WTC11 (cell line): Measurements from ENCODE around the gene SHANK2. TPM values are rescaled to one million over a fixed set of nuclear protein-coding genes. Genes with fewer than 3 reads are reported as not detected.

Source experiments
- ATAC-seq: fragments of 200-7000 bp; cut with Tn5 transposase; 2 replicates; pipeline ENCODE4 v1.10.0; 2021; ENCODE audit warnings: mild to moderate bottlenecking, moderate library complexity
- CTCF ChIA-PET: fragments of 300-600 bp; sonication (Branson Sonifier 250); formaldehyde crosslinking; loops from one replicate; lab custom pipeline; 2021; ENCODE audit warnings: antibody characterized with exemption; lab: Charles Lee
- POLR2A ChIA-PET: fragments of 350-600 bp; sonication (Branson Sonifier 250); formaldehyde crosslinking; loops from one replicate; lab custom pipeline; 2021; ENCODE audit warnings: antibody characterized with exemption; lab: Charles Lee
- DNase-seq: peaks from one replicate; pipeline ENCODE4 v3.0.0; 2021; ENCODE audit warnings: low spot score
- H3K27ac Mint-ChIP-seq: 2 replicates; pipeline ENCODE4 v1.8.0; 2021; ENCODE audit warnings: mixed read lengths
- H3K27me3 Mint-ChIP-seq: 2 replicates; pipeline ENCODE4 v1.8.0; 2021; ENCODE audit warnings: low read depth, mild to moderate bottlenecking, moderate library complexity, mixed read lengths
- H3K36me3 Mint-ChIP-seq: 2 replicates; pipeline ENCODE4 v1.8.0; 2021; ENCODE audit warnings: mixed read lengths
- H3K4me1 Mint-ChIP-seq: 2 replicates; pipeline ENCODE4 v1.8.0; 2022; ENCODE audit warnings: mixed read lengths
- H3K4me3 Mint-ChIP-seq: 2 replicates; pipeline ENCODE4 v1.8.0; 2021; ENCODE audit warnings: mild to moderate bottlenecking, moderate library complexity, mixed read lengths
- H3K9me3 Mint-ChIP-seq: 2 replicates; pipeline ENCODE4 v1.8.0; 2021; ENCODE audit warnings: mixed read lengths
- CREM ChIP-seq: sonication (generic); formaldehyde crosslinking; IDR thresholded peaks from 2 replicates; pipeline ENCODE4 v1.8.1; 2022; ENCODE audit warnings: mild to moderate bottlenecking, missing genetic modification reagents, moderate library complexity
- ESRRA ChIP-seq: sonication (generic); formaldehyde crosslinking; IDR thresholded peaks from 2 replicates; pipeline ENCODE4 v1.8.1; 2022; ENCODE audit warnings: mild to moderate bottlenecking, missing genetic modification reagents, borderline replicate concordance
- ETV6 ChIP-seq: sonication (generic); formaldehyde crosslinking; IDR thresholded peaks from 2 replicates; pipeline ENCODE4 v1.8.1; 2022; ENCODE audit warnings: mild to moderate bottlenecking, missing genetic modification reagents
- GRHL2 ChIP-seq: fragments of 250-450 bp; sonication (Bioruptor Pico); IDR thresholded peaks from 2 replicates; pipeline ENCODE4 v1.8.0; 2022; ENCODE audit warnings: mild to moderate bottlenecking, moderate library complexity; ENCODE audit not compliant: insufficient replicate concordance, severe bottlenecking
- MAX ChIP-seq: sonication (generic); formaldehyde crosslinking; IDR thresholded peaks from 2 replicates; pipeline ENCODE4 v1.8.0; 2022; ENCODE audit warnings: mild to moderate bottlenecking, missing genetic modification reagents
- MLX ChIP-seq: sonication (generic); formaldehyde crosslinking; IDR thresholded peaks from 2 replicates; pipeline ENCODE4 v1.8.1; 2023; ENCODE audit warnings: mild to moderate bottlenecking, missing genetic modification reagents, moderate library complexity
- NFYB ChIP-seq: sonication (generic); formaldehyde crosslinking; conservative IDR thresholded peaks from 2 replicates; pipeline ENCODE4 v1.8.0; 2022; ENCODE audit warnings: low read depth, missing genetic modification reagents
- NR2C2 ChIP-seq: sonication (generic); formaldehyde crosslinking; IDR thresholded peaks from 2 replicates; pipeline ENCODE4 v1.8.0; 2022; ENCODE audit warnings: mild to moderate bottlenecking, missing genetic modification reagents
- PRDM15 ChIP-seq: sonication (generic); formaldehyde crosslinking; IDR thresholded peaks from 2 replicates; pipeline ENCODE4 v1.8.0; 2022; ENCODE audit warnings: missing genetic modification reagents
- RORB ChIP-seq: fragments of 250-450 bp; sonication (Bioruptor Pico); IDR thresholded peaks from 2 replicates; pipeline ENCODE4 v1.9.0; 2021; ENCODE audit warnings: mild to moderate bottlenecking
- SP1 ChIP-seq: sonication (generic); formaldehyde crosslinking; conservative IDR thresholded peaks from 2 replicates; pipeline ENCODE4 v1.8.1; 2022; ENCODE audit warnings: missing genetic modification reagents
- TCF7 ChIP-seq: sonication (generic); formaldehyde crosslinking; IDR thresholded peaks from 2 replicates; pipeline ENCODE4 v1.8.0; 2022; ENCODE audit warnings: mild to moderate bottlenecking, low read depth, missing genetic modification reagents, moderate library complexity
- ZNF121 ChIP-seq: sonication (generic); formaldehyde crosslinking; IDR thresholded peaks from 2 replicates; pipeline ENCODE4 v1.8.0; 2023; ENCODE audit warnings: missing genetic modification reagents
- ZNF281 ChIP-seq: sonication (generic); formaldehyde crosslinking; IDR thresholded peaks from 2 replicates; pipeline ENCODE4 v1.8.0; 2023; ENCODE audit warnings: mild to moderate bottlenecking, missing genetic modification reagents
- total RNA-seq: library from RNA; stranded (reverse); gene quantifications from 3 replicates; pipeline ENCODE4 v1.2.3, GENCODE V29; 2021
- TF ChIP-seq, protein P1 (sequence below): fragments of 250-450 bp; sonication (Bioruptor Pico); conservative IDR thresholded peaks from 2 replicates; pipeline ENCODE4 v1.9.0; 2021; ENCODE audit warnings: mild to moderate bottlenecking
- TF ChIP-seq, protein P2 (sequence below): fragments of 250-450 bp; sonication (Bioruptor Pico); IDR thresholded peaks from 2 replicates; pipeline ENCODE4 v1.9.0; 2021; ENCODE audit warnings: moderate library complexity, mild to moderate bottlenecking, inconsistent platforms, borderline replicate concordance

Gene SHANK2
- total RNA-seq, 1 experiment from 2014 or later: 64.8 TPM

DNA sequence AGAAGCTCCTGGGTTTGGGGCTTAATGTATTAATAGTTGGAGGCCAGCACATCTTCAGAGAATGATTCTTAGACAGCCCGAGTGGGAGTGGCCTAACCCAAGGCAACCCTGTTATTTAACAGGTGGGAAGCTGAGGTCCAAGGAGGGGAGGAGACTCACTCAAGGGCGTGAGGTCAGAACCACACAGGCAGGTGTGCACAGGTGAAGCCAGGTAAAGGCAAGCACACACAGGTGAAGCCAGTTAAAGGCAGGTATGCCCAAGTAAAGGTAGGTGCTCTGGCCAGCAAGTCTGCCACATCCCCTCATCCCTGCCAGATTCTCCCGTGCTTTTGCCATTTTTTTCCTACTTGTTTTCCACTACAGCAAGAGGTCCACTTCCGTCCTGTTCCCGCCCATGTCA is 2.9 kb upstream of the SHANK2 start:
- POLR2A ChIA-PET: interaction anchor here (1.7 kb wide), 1 partner anchor 9 kb away, joined by 6 read pairs; no protein-coding TSS in a partner anchor
- CTCF ChIA-PET: interaction anchor here (1.2 to 2.2 kb wide), 6 partner anchors 9 to 168 kb away, joined by 4 to 21 read pairs (median 6); no protein-coding TSS in a partner anchor
- Mint-ChIP-seq H3K27ac (no peak overlapping the region), H3K36me3 (peaks cover 10% of the 10 kb centered on the region), H3K9me3 (peaks cover 6% of the 10 kb centered on the region), H3K4me3 (no peak overlapping the region), H3K4me1 (peaks cover 39% of the 10 kb centered on the region), H3K27me3 (peaks cover 5% of the 10 kb centered on the region; the same call in 1 of the 2 replicates)
- ATAC-seq (peak; percentile 21), DNase-seq (no peak)
- TF ChIP-seq NR2C2 (CRISPR knock-in tag) (no peak), ZNF281 (CRISPR knock-in tag) (no peak), PRDM15 (CRISPR knock-in tag) (no peak), RORB (CRISPR knock-in tag) (no peak), NFYB (CRISPR knock-in tag) (no peak), CREM (CRISPR knock-in tag) (no peak), ETV6 (no peak), ZNF121 (CRISPR knock-in tag) (no peak), ESRRA (no peak), MLX (CRISPR knock-in tag) (no peak), SP1 (no peak), GRHL2 (CRISPR knock-in tag) (no peak), TCF7 (CRISPR knock-in tag) (no peak), MAX (CRISPR knock-in tag) (no peak)
- TF ChIP-seq, protein P1, sequence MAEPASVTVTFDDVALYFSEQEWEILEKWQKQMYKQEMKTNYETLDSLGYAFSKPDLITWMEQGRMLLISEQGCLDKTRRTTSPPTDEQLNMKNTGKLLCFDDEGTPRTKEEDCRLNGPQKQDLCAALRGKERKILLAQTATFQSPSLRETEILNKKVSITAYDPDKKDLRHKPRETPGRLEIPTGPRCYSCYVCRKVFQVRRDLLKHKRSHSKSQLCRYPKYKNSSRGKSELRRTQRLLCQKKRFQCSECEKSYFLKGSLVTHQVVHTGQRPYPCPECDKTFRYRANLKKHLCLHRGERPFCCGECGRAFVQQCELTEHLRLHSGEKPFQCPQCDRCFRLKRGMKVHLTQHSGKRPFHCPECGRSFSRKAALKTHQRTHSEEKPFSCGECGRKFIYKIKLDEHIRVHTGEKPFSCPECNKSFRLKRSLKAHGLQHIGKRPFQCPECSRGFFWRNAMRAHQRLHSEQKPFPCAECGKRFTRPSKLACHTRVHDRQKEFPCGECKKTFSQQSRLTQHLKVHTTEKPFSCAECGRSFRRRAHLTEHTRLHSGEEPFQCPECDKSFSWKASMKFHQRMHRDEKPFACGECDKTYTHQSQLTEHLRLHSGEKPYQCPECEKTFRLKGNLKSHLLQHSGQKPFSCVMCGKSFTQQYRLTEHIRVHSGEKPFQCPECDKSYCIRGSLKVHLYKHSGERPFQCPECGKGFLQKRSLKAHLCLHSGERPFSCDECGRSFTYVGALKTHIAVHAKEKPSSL (CRISPR knock-in tag): no peak
- TF ChIP-seq, protein P2, sequence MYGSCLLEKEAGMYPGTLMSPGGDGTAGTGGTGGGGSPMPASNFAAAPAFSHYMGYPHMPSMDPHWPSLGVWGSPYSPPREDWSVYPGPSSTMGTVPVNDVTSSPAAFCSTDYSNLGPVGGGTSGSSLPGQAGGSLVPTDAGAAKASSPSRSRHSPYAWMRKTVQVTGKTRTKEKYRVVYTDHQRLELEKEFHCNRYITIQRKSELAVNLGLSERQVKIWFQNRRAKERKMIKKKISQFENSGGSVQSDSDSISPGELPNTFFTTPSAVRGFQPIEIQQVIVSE (CRISPR knock-in tag): no peak
